HL-60 (cell line): ENCODE measurements around the gene RHOXF2B.
"Not testable (repeated sequence)": the region's sequence is repeated elsewhere in the genome, so short reads cannot be mapped to it uniquely, and the experiment has no call there.

Source experiments
- CTCF ChIP-seq: IDR thresholded peaks from one replicate; pipeline ENCODE4 v1.5.1; 2011; ENCODE audit warnings: low read length, control low read depth, inconsistent platforms; ENCODE audit not compliant: insufficient read depth
- REST ChIP-seq: IDR thresholded peaks from 2 replicates; pipeline ENCODE4 v1.6.1; 2012; ENCODE audit warnings: low read depth; ENCODE audit not compliant: insufficient replicate concordance
- SPI1 ChIP-seq: IDR thresholded peaks from 2 replicates; pipeline ENCODE4 v1.6.1; 2012; ENCODE audit warnings: low read depth, mild to moderate bottlenecking, borderline replicate concordance

GRCh38 chrX:120077590-120077989 is at the start of gene RHOXF2B:
- TF ChIP-seq SPI1, CTCF, REST: not testable (repeated sequence)
